ENCODE data around the gene SLC16A10. TPM values are rescaled to one million over a fixed set of nuclear protein-coding genes. Genes with fewer than 3 reads are reported as not detected.

SLC16A10 gene
- total and polyA plus RNA-seq, 2 of the 8 experiments (the other 6 are each of a cell fraction or from before 2014, with no cell fraction given): 18.6 to 23.2 TPM

- H3K4me1 ChIP-seq (replicated peaks in 1 of 4; ENCODE audit: control insufficient read depth in 3 of 4, insufficient read depth in 4 of 4, low read length in 3 of 4): no peaks in the 10 kb centered on the region
- no peaks in the 10 kb centered on the region; the same call in 1 of the 2 replicates for H3K79me1 ChIP-seq (ENCODE audit: low read depth, low read length)
- TF ChIP-seq CHD2 (IDR thresholded peaks at IDR 0.05; ENCODE audit: low read length) (no peak), EZH2 (IDR thresholded peaks at IDR 0.05; ENCODE audit: low read depth, low read length, severe bottlenecking) (no peak), SP4 (IDR thresholded peaks at IDR 0.05; ENCODE audit: low read length) (no peak), TAF1 (IDR thresholded peaks at IDR 0.05; ENCODE audit: low read depth, low read length) (no peak), CHD1 (IDR thresholded peaks at IDR 0.05; ENCODE audit: low read depth, low read length) (no peak), SUZ12 (IDR thresholded peaks at IDR 0.05; ENCODE audit: low read length) (no peak), CEBPB (IDR thresholded peaks at IDR 0.05; ENCODE audit: low read depth, low read length) (no peak)
- peaks cover 9 to 52% (median 30%) of the 10 kb centered on the region in 4 experiments for H3K36me3 ChIP-seq (ENCODE audit: control insufficient read depth in 2 of 4, insufficient read depth in 4 of 4, low read length in 3 of 4)
- no peak overlapping the region for H3K14ac ChIP-seq (ENCODE audit: insufficient read length)
- FAIRE-seq (no peak), DNase-seq (ENCODE audit: low read depth in 1 of 2, low spot score in 2 of 2) (no peak)
- no peak overlapping the region for H3K4me2 ChIP-seq (ENCODE audit: insufficient read depth in 1 of 2, low read depth in 2 of 2, low read length in 2 of 2)
- no peak overlapping the region for H2AFZ ChIP-seq (ENCODE audit: low read length)
- H2BK12ac ChIP-seq (ENCODE audit: low read depth, low read length): no peak overlapping the region
- no peak overlapping the region for H3K56ac ChIP-seq (replicated peaks; ENCODE audit: insufficient read length, low read depth, low read length)
- H4K91ac ChIP-seq (replicated peaks; ENCODE audit: insufficient read length, low read length): no peak overlapping the region
- H4K5ac ChIP-seq (ENCODE audit: insufficient read length, low read depth, low read length): no peak overlapping the region
- H3K23me2 ChIP-seq (ENCODE audit: low read depth, low read length): no peaks in the 10 kb centered on the region
- no peak overlapping the region for H3K4ac ChIP-seq (replicated peaks; ENCODE audit: insufficient read length, low read depth, low read length)
- no peak overlapping the region for H3K23ac ChIP-seq (ENCODE audit: insufficient read length)
- H4K20me1 ChIP-seq (replicated peaks in 1 of 2; ENCODE audit: control insufficient read depth in 1 of 2, insufficient read depth in 2 of 2, low read length in 2 of 2): peaks cover 0 to 1% of the 10 kb centered on the region in 2 experiments
- H3K9ac ChIP-seq (replicated peaks in 1 of 4; ENCODE audit: extremely low read depth in 1 of 4, low read depth in 3 of 4, low read length in 3 of 4): no peak overlapping the region
- ChIA-PET CTCF (ENCODE audit: partially characterized antibody) (no interaction called here), POLR2A (ENCODE audit: partially characterized antibody) (no interaction called here)
- no peak overlapping the region for H2BK20ac ChIP-seq (ENCODE audit: low read length)
- no peak overlapping the region for H4K8ac ChIP-seq (ENCODE audit: extremely low read depth, insufficient read depth, low read length)
- H3K4me3 ChIP-seq (ENCODE audit: extremely low read depth in 1 of 4, insufficient read depth in 2 of 4, low read depth in 3 of 4, low read length in 4 of 4): no peak overlapping the region
- WGBS, 2 experiments (ENCODE audit: extremely low coverage in 1 of 2, insufficient coverage in 1 of 2, insufficient read length in 1 of 2, insufficient replicate concordance in 2 of 2, low coverage in 1 of 2, low lambda C conversion rate in 2 of 2, missing lambda C conversion rate in 1 of 2): 92% methylated on average over 6 of the region's 6 CpGs; no CpG with 5 or more reads in 1 of the 2 experiments
- no peak overlapping the region for H3K18ac ChIP-seq (ENCODE audit: extremely low read depth, low read length)
- no peak overlapping the region for H2AK5ac ChIP-seq (ENCODE audit: low read depth, low read length)
- H3K27me3 ChIP-seq (replicated peaks in 1 of 4; ENCODE audit: control insufficient read depth in 3 of 4, extremely low read depth in 1 of 4, insufficient read depth in 3 of 4, low read length in 3 of 4): no peaks in the 10 kb centered on the region
- H3K27ac ChIP-seq (ENCODE audit: low read depth, low read length): no peak overlapping the region
- peaks cover 6 to 22% of the 10 kb centered on the region in 2 experiments; a peak in 3 of 4 replicates for H3K79me2 ChIP-seq (ENCODE audit: control insufficient read depth in 1 of 2, insufficient read depth in 2 of 2, low read length in 2 of 2)
- H2BK15ac ChIP-seq (ENCODE audit: low read length): no peak overlapping the region
- H2BK5ac ChIP-seq (ENCODE audit: low read depth, low read length): no peak overlapping the region
- H3K9me3 ChIP-seq (ENCODE audit: insufficient read depth in 2 of 2, low read depth in 1 of 2, low read length in 1 of 2): no peaks in the 10 kb centered on the region
- no peak overlapping the region for H2BK120ac ChIP-seq (replicated peaks; ENCODE audit: low read depth, low read length)
Observed at GRCh38 chr6:111265842-111266241, 178.5 kb downstream of the SLC16A10 start.
